Measurements from ENCODE around the gene LRRK1.

The LRRK1 gene, protein sequence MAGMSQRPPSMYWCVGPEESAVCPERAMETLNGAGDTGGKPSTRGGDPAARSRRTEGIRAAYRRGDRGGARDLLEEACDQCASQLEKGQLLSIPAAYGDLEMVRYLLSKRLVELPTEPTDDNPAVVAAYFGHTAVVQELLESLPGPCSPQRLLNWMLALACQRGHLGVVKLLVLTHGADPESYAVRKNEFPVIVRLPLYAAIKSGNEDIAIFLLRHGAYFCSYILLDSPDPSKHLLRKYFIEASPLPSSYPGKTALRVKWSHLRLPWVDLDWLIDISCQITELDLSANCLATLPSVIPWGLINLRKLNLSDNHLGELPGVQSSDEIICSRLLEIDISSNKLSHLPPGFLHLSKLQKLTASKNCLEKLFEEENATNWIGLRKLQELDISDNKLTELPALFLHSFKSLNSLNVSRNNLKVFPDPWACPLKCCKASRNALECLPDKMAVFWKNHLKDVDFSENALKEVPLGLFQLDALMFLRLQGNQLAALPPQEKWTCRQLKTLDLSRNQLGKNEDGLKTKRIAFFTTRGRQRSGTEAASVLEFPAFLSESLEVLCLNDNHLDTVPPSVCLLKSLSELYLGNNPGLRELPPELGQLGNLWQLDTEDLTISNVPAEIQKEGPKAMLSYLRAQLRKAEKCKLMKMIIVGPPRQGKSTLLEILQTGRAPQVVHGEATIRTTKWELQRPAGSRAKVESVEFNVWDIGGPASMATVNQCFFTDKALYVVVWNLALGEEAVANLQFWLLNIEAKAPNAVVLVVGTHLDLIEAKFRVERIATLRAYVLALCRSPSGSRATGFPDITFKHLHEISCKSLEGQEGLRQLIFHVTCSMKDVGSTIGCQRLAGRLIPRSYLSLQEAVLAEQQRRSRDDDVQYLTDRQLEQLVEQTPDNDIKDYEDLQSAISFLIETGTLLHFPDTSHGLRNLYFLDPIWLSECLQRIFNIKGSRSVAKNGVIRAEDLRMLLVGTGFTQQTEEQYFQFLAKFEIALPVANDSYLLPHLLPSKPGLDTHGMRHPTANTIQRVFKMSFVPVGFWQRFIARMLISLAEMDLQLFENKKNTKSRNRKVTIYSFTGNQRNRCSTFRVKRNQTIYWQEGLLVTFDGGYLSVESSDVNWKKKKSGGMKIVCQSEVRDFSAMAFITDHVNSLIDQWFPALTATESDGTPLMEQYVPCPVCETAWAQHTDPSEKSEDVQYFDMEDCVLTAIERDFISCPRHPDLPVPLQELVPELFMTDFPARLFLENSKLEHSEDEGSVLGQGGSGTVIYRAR (N-terminal part only)

GRCh38 chr15:100918690-100919480 is at the start of gene LRRK1:
Gene LRRK1 (plus strand): TSS chr15:100919357. CDS start chr15:100924633, 5,276 bp downstream.
- H3K4me1 Mint-ChIP-seq (ENCODE audit: low read depth): peaks cover 23% of the 10 kb centered on the region
- H3K9me3 Mint-ChIP-seq: no peaks in the 10 kb centered on the region
- no peaks in the 10 kb centered on the region for H3K36me3 Mint-ChIP-seq (ENCODE audit: low read depth)
- no peak within 1 kb of the TSS for H3K27ac Mint-ChIP-seq
- peak within 1 kb of the TSS; percentile 78 for H3K4me3 Mint-ChIP-seq
- H3K27me3 Mint-ChIP-seq (ENCODE audit: low read depth): peaks cover 78% of the 10 kb centered on the region

GRCh38 chr15:100873029-100873677 is 46.0 kb upstream of the LRRK1 start:
- no peaks in the 10 kb centered on the region for H3K4me1 Mint-ChIP-seq (ENCODE audit: low read depth)
- no peak overlapping the region for H3K4me3 Mint-ChIP-seq
- H3K9me3 Mint-ChIP-seq: peaks cover 4% of the 10 kb centered on the region
- no peak overlapping the region for H3K27ac Mint-ChIP-seq
- no peaks in the 10 kb centered on the region for H3K36me3 Mint-ChIP-seq (ENCODE audit: low read depth)
- peaks cover 55% of the 10 kb centered on the region for H3K27me3 Mint-ChIP-seq (ENCODE audit: low read depth)

GRCh38 chr15:100875495-100875894 is 43.7 kb upstream of the LRRK1 start:
- Mint-ChIP-seq H3K27me3 (ENCODE audit: low read depth) (peaks cover 67% of the 10 kb centered on the region), H3K9me3 (no peaks in the 10 kb centered on the region), H3K4me3 (no peak overlapping the region), H3K4me1 (ENCODE audit: low read depth) (peaks cover 4% of the 10 kb centered on the region), H3K36me3 (ENCODE audit: low read depth) (no peaks in the 10 kb centered on the region), H3K27ac (no peak overlapping the region)

DNA sequence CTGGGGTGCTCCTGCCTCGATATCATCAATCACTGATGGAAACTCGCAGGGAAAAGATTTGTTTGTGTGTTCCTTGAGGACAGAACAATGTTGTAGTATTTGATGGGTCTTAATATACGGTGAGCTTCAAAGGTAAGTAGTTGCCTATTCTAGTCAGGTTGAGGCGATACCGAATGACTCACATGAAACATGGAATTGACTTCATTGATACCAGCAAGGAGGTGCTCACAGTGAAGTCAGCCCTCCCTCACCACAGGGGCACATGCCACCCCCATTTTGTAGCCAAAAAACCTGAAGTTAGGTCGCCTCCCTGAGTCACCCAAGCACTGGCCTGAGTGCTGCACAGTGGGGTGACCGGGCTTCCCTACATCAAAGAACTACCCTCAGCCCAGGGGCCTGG is 43.2 kb upstream of the LRRK1 start:
- Mint-ChIP-seq H3K27ac (no peak overlapping the region), H3K4me3 (no peak overlapping the region), H3K4me1 (ENCODE audit: low read depth) (peaks cover 4% of the 10 kb centered on the region), H3K27me3 (ENCODE audit: low read depth) (peaks cover 69% of the 10 kb centered on the region), H3K36me3 (ENCODE audit: low read depth) (no peaks in the 10 kb centered on the region), H3K9me3 (no peaks in the 10 kb centered on the region)

DNA sequence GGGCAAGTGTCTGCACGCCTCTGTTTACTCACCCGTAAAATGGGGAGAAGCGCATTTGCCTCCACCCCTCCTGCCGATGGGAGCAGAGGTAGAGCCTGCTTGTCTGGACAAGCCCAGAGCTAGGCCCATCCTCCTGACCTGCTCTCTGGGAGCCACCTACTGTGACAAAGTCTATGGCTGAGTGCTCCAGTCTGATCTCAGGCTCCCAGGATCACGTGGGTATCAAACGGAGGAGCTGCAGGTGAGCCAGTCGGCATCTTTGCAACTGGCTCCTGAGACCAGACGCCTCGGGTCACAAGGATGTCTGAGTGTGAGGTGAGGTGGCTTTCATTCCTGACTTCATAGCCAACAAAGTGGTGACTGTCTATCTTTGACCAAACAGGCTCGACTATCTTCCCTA is 41.6 kb upstream of the LRRK1 start:
- Mint-ChIP-seq H3K27me3 (ENCODE audit: low read depth) (peaks cover 78% of the 10 kb centered on the region), H3K27ac (no peak overlapping the region), H3K9me3 (no peaks in the 10 kb centered on the region), H3K36me3 (ENCODE audit: low read depth) (no peaks in the 10 kb centered on the region), H3K4me1 (ENCODE audit: low read depth) (peaks cover 4% of the 10 kb centered on the region), H3K4me3 (no peak overlapping the region)

GRCh38 chr15:100878130-100878529 is 41.0 kb upstream of the LRRK1 start:
- no peaks in the 10 kb centered on the region for H3K36me3 Mint-ChIP-seq (ENCODE audit: low read depth)
- H3K9me3 Mint-ChIP-seq: no peaks in the 10 kb centered on the region
- H3K4me1 Mint-ChIP-seq (ENCODE audit: low read depth): peaks cover 4% of the 10 kb centered on the region
- H3K4me3 Mint-ChIP-seq: peak overlapping the region; percentile 58
- H3K27me3 Mint-ChIP-seq (ENCODE audit: low read depth): peaks cover 84% of the 10 kb centered on the region
- no peak overlapping the region for H3K27ac Mint-ChIP-seq

GRCh38 chr15:100878648-100879047 is 40.5 kb upstream of the LRRK1 start:
- peak overlapping the region; percentile 58 for H3K4me3 Mint-ChIP-seq
- no peaks in the 10 kb centered on the region for H3K36me3 Mint-ChIP-seq (ENCODE audit: low read depth)
- peaks cover 87% of the 10 kb centered on the region for H3K27me3 Mint-ChIP-seq (ENCODE audit: low read depth)
- no peaks in the 10 kb centered on the region for H3K9me3 Mint-ChIP-seq
- H3K27ac Mint-ChIP-seq: no peak overlapping the region
- H3K4me1 Mint-ChIP-seq (ENCODE audit: low read depth): peaks cover 4% of the 10 kb centered on the region

DNA sequence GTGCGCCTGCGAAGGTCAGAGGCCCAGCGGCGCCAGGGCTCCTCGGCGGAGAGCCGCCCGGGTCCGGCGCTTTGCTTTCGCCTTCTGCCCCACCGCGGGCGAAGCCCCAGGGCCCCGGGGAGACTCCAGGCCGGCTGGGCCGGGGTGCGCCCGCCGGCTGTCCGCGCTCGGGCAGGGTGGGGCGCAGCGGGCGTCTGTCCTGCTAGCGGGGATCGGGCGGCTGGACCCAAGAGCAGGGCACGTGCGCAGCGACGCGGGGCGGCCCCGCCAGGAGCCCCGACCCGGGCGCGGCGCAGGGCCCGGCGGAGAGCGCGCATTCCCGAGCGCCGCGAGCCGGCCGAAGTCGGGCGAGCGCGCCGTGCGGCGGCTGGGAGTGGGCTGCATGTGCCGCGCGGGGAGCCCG is 40.1 kb upstream of the LRRK1 start:
- Mint-ChIP-seq H3K4me1 (ENCODE audit: low read depth) (peaks cover 4% of the 10 kb centered on the region), H3K27ac (no peak overlapping the region), H3K4me3 (no peak overlapping the region), H3K9me3 (no peaks in the 10 kb centered on the region), H3K27me3 (ENCODE audit: low read depth) (peaks cover 87% of the 10 kb centered on the region), H3K36me3 (ENCODE audit: low read depth) (no peaks in the 10 kb centered on the region)

DNA sequence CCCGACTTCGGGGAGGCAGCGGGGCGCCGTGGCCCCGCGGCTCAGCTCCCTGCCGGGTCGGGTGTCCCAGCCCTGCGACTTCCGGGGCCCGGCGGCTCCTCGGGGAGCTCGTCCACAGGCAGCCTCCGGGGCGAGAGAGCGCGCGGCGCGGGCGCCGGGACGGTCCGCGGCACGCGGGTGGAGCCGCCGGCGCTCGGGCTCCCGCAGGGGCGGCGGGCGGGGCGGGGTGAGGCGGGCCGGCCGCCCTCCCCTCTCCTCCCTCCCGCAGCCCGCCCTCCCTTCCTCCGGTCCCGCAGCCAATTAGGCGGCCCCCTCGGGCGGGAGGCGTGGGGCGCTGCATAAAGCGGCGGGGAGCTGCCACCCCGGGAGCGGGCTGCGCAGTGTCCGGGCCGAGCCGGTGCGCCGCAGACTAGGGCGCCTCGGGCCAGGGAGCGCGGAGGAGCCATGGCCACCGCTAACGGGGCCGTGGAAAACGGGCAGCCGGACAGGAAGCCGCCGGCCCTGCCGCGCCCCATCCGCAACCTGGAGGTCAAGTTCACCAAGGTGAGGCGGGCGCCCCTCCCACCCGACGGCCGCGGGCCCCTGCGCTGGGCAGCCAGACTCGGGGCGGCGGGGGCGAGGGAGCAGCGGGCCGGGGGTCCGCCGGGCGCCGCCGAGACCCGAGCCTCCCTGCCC is 39.6 kb upstream of the LRRK1 start, which contains the start of gene ALDH1A3:
Gene ALDH1A3 (plus strand): TSS at position 368 of the 675 bp plus-strand sequence. CDS start 77 bp downstream, at position 445.
- H3K27me3 Mint-ChIP-seq (ENCODE audit: low read depth): peaks cover 87% of the 10 kb centered on the region

GRCh38 chr15:100880139-100880896 is 38.8 kb upstream of the LRRK1 start:
- H3K4me1 Mint-ChIP-seq (ENCODE audit: low read depth): peaks cover 4% of the 10 kb centered on the region
- no peak overlapping the region for H3K27ac Mint-ChIP-seq
- H3K9me3 Mint-ChIP-seq: no peaks in the 10 kb centered on the region
- no peaks in the 10 kb centered on the region for H3K36me3 Mint-ChIP-seq (ENCODE audit: low read depth)
- peaks cover 87% of the 10 kb centered on the region for H3K27me3 Mint-ChIP-seq (ENCODE audit: low read depth)
- H3K4me3 Mint-ChIP-seq: no peak overlapping the region

More for the DNA sequence above, 39.6 kb upstream of the LRRK1 start, which contains the start of gene ALDH1A3:
- peak within 1 kb of the TSS; percentile 58 for H3K4me3 Mint-ChIP-seq
- H3K36me3 Mint-ChIP-seq (ENCODE audit: low read depth): no peaks in the 10 kb centered on the region
- H3K4me1 Mint-ChIP-seq (ENCODE audit: low read depth): peaks cover 4% of the 10 kb centered on the region
- no peaks in the 10 kb centered on the region for H3K9me3 Mint-ChIP-seq
- no peak within 1 kb of the TSS for H3K27ac Mint-ChIP-seq

DNA sequence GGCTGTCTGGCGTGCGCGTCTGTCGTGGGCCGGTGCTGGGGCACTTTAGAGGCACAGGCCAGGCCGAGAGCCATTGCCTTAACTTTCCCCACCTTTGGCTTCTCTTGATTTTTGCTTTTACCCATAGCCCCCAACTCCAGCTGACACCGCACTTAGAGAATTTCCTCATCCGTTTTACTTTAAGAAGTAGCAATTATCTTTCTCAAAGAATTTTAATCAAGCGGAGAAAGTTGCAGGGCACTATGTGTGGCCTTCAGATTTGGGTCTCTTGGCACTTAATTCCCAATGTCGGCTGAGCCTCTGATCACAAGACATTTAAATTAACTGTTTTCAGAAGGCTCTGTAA is 38.3 kb upstream of the LRRK1 start:
- H3K27ac Mint-ChIP-seq: no peak overlapping the region
- H3K9me3 Mint-ChIP-seq: no peaks in the 10 kb centered on the region
- H3K4me3 Mint-ChIP-seq: peak overlapping the region; percentile 51
- peaks cover 87% of the 10 kb centered on the region for H3K27me3 Mint-ChIP-seq (ENCODE audit: low read depth)
- H3K4me1 Mint-ChIP-seq (ENCODE audit: low read depth): peaks cover 4% of the 10 kb centered on the region
- H3K36me3 Mint-ChIP-seq (ENCODE audit: low read depth): no peaks in the 10 kb centered on the region

DNA sequence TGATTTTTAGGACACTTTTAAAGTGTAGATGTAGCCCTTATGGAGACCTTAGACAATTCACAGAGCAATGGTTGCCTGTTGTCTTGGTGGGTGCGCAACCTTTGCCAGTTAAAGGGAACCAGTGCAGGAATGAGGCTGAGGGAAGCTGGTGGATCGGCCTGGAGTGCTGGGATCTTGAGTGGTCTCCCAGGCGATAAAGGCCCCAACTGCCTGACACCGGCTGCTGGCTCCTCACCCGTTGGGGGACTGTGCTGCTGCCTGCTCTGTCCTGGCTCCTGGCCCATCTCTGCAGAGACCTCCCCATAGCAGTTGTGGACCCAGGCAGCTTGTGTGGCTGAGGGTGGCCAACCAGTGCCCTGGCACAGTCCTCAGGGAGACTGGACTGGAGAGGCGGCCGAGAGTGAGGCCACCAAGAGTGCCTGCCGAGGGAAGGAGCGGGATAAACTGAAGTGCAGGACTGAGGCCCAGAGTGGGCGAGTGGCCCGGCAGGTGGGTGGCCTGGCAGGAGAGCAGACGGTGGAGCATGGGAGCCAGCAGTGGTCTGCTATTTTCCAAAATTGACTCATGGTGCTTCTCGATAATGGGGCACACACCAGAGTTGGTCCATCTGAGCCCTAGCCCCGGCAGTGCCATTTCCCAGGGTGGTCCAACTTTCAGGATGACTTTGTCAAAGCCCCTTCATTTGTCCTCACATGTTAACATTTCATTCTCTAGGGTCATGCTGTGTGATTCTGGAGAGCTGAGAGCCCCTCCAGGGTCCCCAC is 37.4 kb upstream of the LRRK1 start:
- H3K9me3 Mint-ChIP-seq: no peaks in the 10 kb centered on the region
- no peaks in the 10 kb centered on the region for H3K36me3 Mint-ChIP-seq (ENCODE audit: low read depth)
- no peak overlapping the region for H3K27ac Mint-ChIP-seq
- peaks cover 4% of the 10 kb centered on the region for H3K4me1 Mint-ChIP-seq (ENCODE audit: low read depth)
- peaks cover 80% of the 10 kb centered on the region for H3K27me3 Mint-ChIP-seq (ENCODE audit: low read depth)
- H3K4me3 Mint-ChIP-seq: no peak overlapping the region
